ENCODE data around the gene ARHGEF37. TPM values are rescaled to one million over a fixed set of nuclear protein-coding genes. Genes with fewer than 3 reads are reported as not detected.
"Not testable (repeated sequence)": the region's sequence is repeated elsewhere in the genome, so short reads cannot be mapped to it uniquely, and the experiment has no call there.

ARHGEF37 gene
- total and polyA plus RNA-seq, 8 donors = 4.2 to 7.3 (median 5.2) TPM

DNA sequence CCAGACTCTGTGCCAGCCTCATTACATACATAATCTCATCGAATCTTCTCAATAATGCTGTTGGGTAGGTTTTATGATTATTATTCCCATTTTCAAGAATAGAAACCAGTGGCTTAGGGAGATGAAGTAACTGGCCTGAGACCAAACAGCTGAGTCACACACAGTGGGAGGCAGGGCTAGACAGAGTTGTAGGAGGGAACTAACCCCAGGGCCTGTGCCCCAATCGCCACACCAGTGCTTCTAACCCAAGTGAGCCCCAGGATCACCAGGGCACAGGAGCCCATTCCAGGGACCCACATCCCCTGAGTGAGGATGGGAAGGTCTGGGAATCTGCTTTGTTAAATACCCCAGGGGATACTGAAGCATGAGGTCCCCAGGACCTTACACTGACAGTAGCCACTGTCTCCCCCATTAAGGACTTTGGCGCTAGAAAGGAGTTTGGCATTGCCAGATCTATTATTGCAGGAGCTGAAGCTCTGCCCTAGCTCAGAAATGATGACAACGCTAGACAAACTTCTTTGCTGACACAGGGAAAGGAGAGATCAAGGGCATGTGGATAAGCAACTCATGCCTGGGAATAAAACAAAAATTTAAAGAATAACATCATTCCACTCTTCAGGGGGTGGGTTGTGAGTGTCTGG is 85.0 kb downstream of the ARHGEF37 start:
- H3K36me3 ChIP-seq = no peaks in the 10 kb centered on the region
- H3K4me3 ChIP-seq = no peak overlapping the region
- peak; percentile 83 for ATAC-seq
- TF ChIP-seq, protein P1, sequence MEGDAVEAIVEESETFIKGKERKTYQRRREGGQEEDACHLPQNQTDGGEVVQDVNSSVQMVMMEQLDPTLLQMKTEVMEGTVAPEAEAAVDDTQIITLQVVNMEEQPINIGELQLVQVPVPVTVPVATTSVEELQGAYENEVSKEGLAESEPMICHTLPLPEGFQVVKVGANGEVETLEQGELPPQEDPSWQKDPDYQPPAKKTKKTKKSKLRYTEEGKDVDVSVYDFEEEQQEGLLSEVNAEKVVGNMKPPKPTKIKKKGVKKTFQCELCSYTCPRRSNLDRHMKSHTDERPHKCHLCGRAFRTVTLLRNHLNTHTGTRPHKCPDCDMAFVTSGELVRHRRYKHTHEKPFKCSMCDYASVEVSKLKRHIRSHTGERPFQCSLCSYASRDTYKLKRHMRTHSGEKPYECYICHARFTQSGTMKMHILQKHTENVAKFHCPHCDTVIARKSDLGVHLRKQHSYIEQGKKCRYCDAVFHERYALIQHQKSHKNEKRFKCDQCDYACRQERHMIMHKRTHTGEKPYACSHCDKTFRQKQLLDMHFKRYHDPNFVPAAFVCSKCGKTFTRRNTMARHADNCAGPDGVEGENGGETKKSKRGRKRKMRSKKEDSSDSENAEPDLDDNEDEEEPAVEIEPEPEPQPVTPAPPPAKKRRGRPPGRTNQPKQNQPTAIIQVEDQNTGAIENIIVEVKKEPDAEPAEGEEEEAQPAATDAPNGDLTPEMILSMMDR (IDR thresholded peaks at IDR 0.05) = no peak
- no peaks in the 10 kb centered on the region for H3K27me3 ChIP-seq
- peaks cover 0 to 19% of the 10 kb centered on the region in 2 donors for H3K4me1 ChIP-seq
- no peak overlapping the region for H3K27ac ChIP-seq
- intact Hi-C loops (cut with DNase I) = no loop called here
- peak in 1 of 4 donors; percentile 56 for DNase-seq
- peaks cover 2 to 9% of the 10 kb centered on the region in 2 donors for H3K9me3 ChIP-seq

DNA sequence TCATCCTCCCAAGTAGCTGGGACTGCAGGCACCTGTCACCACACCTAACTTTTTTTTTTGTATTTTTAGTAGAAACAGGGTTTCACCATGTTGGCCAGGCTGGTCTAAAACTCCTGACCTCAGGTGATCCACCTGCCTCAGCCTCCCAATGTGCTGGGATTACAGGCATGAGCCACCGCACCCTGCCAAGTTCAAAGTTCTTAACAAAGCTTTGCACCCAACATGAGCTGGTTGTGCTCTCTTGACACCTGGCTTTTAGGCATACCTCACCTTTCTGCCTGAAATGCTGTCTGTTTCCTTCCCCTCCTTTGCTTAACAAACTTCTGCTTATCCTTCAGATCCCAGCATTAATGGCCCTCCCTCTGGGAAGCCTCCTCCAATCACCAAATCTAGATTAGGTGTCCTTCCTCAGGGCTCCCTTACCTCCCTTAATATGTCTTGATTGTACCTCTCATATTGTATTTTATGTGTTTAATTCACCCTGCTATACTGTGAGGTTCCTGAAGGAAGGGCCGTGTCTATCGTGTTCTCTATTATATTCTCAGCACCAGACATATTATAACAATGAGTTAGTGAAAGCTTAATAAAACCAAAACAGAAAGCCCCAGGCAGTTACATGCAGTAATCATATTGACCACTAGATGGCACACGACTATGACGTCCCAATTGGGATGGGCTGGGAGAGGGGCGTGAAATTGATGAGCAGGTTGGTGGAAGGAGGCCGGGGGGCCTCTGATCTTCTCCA is 86.0 kb downstream of the ARHGEF37 start:
- no peak overlapping the region for H3K4me3 ChIP-seq
- H3K27ac ChIP-seq = no peak overlapping the region
- H3K4me1 ChIP-seq = peaks cover 0 to 19% of the 10 kb centered on the region in 2 donors
- H3K27me3 ChIP-seq = no peaks in the 10 kb centered on the region
- TF ChIP-seq, protein P1 (IDR thresholded peaks at IDR 0.05) = peak; percentile 74 to 86
- intact Hi-C loops (cut with DNase I) = no loop called here
- ATAC-seq = peak; percentile 78
- no peak for DNase-seq
- no peaks in the 10 kb centered on the region for H3K36me3 ChIP-seq
- H3K9me3 ChIP-seq = peaks cover 2 to 9% of the 10 kb centered on the region in 2 donors

DNA sequence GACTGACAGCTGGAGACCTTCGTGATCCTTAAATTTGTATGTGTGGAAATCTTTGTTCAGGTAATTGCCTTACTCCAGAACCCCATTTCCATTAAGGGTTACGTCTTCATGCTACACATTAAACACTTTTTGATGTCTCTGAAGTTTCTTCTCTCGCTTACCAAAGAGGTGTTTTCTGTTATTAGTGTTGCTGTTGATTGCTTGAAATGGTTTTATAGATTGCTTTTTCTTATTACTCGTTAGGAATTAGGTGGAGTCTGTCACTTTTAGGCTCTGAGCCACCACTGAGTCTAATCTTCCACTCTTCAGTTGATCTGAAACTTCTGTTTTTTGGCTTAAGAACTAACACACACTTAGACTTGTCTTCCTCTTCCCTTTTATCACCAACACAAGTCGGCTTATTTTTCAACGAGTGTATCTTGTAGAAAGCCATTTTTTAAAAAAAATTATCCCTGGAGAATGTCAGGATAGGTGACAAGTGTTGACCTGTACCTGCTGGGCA is 86.6 kb downstream of the ARHGEF37 start:
- peaks cover 0 to 19% of the 10 kb centered on the region in 2 donors for H3K4me1 ChIP-seq
- intact Hi-C loops (cut with DNase I) = no loop called here
- peak; percentile 23 for ATAC-seq

DNA sequence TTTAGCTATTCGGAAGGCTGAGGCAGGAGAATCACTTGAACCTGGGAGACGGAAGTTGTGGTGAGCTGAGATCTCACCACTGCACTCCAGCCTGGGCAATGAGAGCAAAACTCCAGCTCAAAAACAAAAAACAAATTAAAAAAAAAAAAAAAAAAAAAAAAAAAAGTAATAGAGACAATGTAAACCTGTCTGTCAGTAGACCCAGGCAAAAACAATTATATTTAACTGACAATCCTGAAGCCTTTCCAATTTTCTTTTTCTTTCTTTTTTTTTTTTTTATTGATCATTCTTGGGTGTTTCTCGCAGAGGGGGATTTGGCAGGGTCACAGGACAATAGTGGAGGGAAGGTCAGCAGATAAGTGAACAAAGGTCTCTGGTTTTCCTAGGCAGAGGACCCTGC is 88.0 kb downstream of the ARHGEF37 start:
- DNase-seq; H3K36me3 ChIP-seq; ATAC-seq; H3K27me3 ChIP-seq; intact Hi-C loops (cut with DNase I); H3K4me3 ChIP-seq; H3K27ac ChIP-seq; H3K9me3 ChIP-seq: not testable (repeated sequence)
- peaks cover 0 to 19% of the 10 kb centered on the region in 2 donors for H3K4me1 ChIP-seq

More for the DNA sequence above, 86.6 kb downstream of the ARHGEF37 start:
- no peak overlapping the region for H3K27ac ChIP-seq
- peaks cover 2 to 9% of the 10 kb centered on the region in 2 donors for H3K9me3 ChIP-seq
- DNase-seq = no peak
- TF ChIP-seq, protein P1 (IDR thresholded peaks at IDR 0.05) = peak in 1 of 2 donors; percentile 8
- H3K36me3 ChIP-seq = no peaks in the 10 kb centered on the region
- H3K4me3 ChIP-seq = no peak overlapping the region
- H3K27me3 ChIP-seq = no peaks in the 10 kb centered on the region

DNA sequence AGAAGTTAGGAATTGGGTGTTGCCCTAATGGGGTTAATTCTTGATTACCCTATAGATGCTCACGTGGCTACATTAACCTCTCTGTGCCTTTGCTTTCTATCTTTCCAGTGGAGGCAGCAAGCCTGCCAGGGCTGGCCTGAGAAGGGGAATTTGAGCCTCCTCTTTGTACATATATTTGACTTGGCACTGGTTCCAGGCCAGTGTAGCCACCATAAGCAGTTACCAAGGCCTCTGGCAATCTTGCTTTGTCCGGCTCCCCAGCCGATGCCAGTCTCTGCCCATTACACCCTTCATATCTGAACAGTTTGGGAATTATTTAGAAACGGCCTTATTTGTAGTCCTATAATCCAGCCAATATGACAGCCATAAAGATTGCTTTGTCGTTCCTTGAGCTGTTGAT is 90.2 kb downstream of the ARHGEF37 start:
- no peak for ATAC-seq
- H3K9me3 ChIP-seq = peaks cover 2 to 9% of the 10 kb centered on the region in 2 donors
- H3K4me3 ChIP-seq = no peak overlapping the region
- no peak overlapping the region for H3K27ac ChIP-seq
- TF ChIP-seq, protein P1 (IDR thresholded peaks at IDR 0.05) = no peak
- no peaks in the 10 kb centered on the region for H3K36me3 ChIP-seq
- intact Hi-C loops (cut with DNase I) = no loop called here
- DNase-seq = no peak
- H3K4me1 ChIP-seq = peaks cover 0 to 14% of the 10 kb centered on the region in 2 donors
- no peaks in the 10 kb centered on the region for H3K27me3 ChIP-seq
